Measurements from ENCODE around the gene GRPEL1.

DNA sequence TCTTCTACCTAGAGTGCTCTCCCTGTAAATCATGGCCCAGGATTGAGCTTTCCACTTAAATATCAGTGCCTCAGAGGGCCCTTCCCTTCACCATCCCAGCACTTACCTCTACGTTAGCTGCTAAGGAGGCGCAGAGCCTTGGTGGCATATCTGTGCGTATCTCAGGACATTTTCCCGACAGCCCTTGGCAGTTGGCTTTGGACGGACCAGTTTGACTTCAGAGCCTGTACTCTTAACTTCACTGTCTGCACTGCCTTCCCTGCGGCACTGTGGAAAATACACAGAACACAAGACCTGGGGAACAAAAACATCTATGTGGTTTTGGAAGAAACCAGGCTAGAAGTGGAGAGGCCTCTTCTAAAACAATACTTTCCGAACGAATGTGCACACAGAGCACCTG, 22.3 kb downstream of the GRPEL1 start:
- TF ChIP-seq EGR1 (IDR thresholded peaks at IDR 0.05; ENCODE audit: low read depth) (no peak), RAD21 (IDR thresholded peaks at IDR 0.05; ENCODE audit: low read depth) (no peak), CEBPB (IDR thresholded peaks at IDR 0.05; ENCODE audit: low read depth) (no peak), EZH2phosphoT487 (IDR thresholded peaks at IDR 0.05; ENCODE audit: borderline replicate concordance) (no peak), YY1 (IDR thresholded peaks at IDR 0.05; ENCODE audit: extremely low read depth, insufficient replicate concordance, low read depth, low read length) (no peak), POLR2AphosphoS5 (IDR thresholded peaks at IDR 0.05; ENCODE audit: low read depth, low read length) (no peak)
- TF ChIP-seq, protein P1, sequence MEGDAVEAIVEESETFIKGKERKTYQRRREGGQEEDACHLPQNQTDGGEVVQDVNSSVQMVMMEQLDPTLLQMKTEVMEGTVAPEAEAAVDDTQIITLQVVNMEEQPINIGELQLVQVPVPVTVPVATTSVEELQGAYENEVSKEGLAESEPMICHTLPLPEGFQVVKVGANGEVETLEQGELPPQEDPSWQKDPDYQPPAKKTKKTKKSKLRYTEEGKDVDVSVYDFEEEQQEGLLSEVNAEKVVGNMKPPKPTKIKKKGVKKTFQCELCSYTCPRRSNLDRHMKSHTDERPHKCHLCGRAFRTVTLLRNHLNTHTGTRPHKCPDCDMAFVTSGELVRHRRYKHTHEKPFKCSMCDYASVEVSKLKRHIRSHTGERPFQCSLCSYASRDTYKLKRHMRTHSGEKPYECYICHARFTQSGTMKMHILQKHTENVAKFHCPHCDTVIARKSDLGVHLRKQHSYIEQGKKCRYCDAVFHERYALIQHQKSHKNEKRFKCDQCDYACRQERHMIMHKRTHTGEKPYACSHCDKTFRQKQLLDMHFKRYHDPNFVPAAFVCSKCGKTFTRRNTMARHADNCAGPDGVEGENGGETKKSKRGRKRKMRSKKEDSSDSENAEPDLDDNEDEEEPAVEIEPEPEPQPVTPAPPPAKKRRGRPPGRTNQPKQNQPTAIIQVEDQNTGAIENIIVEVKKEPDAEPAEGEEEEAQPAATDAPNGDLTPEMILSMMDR (IDR thresholded peaks at IDR 0.05 in 2 of 3, conservative IDR thresholded peaks at IDR 0.05 in 1 of 3; ENCODE audit: borderline replicate concordance in 1 of 3, insufficient read depth in 1 of 3, low read depth in 2 of 3, low read length in 2 of 3), result no peak

Measured in HCT116 (cell line).